Lung (tissue), 16 donors: ENCODE results near the gene ZNF317. TPM values are rescaled to one million over a fixed set of nuclear protein-coding genes. Genes with fewer than 3 reads are reported as not detected.

ENCODE experiments used
- ATAC-seq: fragments of 200-7000 bp; cut with Tn5 transposase; one replicate; pipeline ENCODE4 v1.9.1; 2020; ENCODE audit warnings: moderate number of reproducible peaks; ENCODE audit not compliant: insufficient read depth, low FRiP score
- DNase-seq, 3 donors: peaks; one replicate each; pipeline ENCODE4 v3.0.0-alpha.2; 2013 to 2017
- H3K27ac ChIP-seq, 2 donors: one replicate each; pipeline ENCODE4 v1.5.1; 2013; ENCODE audit warnings: mild to moderate bottlenecking in 2 of 2, moderate library complexity in 2 of 2, control low read depth in 1 of 2, inconsistent platforms in 1 of 2, low read depth in 1 of 2, low read length in 1 of 2
- H3K27me3 ChIP-seq, 3 donors: one replicate each; pipeline ENCODE4 v1.5.1; 2013; ENCODE audit warnings: low read length in 2 of 3; ENCODE audit not compliant: control insufficient read depth in 3 of 3, insufficient read depth in 3 of 3
- H3K36me3 ChIP-seq, 4 donors: one replicate each; pipeline ENCODE4 v1.5.1; 2013; ENCODE audit warnings: low read length in 4 of 4, mild to moderate bottlenecking in 1 of 4, moderate library complexity in 1 of 4; ENCODE audit not compliant: control insufficient read depth in 4 of 4, insufficient read depth in 4 of 4
- H3K4me1 ChIP-seq, 5 donors: one replicate each; pipeline ENCODE4 v1.5.1; 2013; ENCODE audit warnings: low read length in 5 of 5, mild to moderate bottlenecking in 2 of 5, moderate library complexity in 1 of 5; ENCODE audit not compliant: control insufficient read depth in 5 of 5, insufficient read depth in 5 of 5
- H3K4me3 ChIP-seq: one replicate; pipeline ENCODE4 v1.5.1; 2013; ENCODE audit warnings: mild to moderate bottlenecking, control low read depth, moderate library complexity
- H3K9ac ChIP-seq, 2 donors: one replicate each; pipeline ENCODE4 v1.5.1; 2013; ENCODE audit warnings: low read length in 2 of 2, control low read depth in 1 of 2; ENCODE audit not compliant: insufficient read depth in 1 of 2
- H3K9me3 ChIP-seq, 4 donors: one replicate each; pipeline ENCODE4 v1.5.1; 2013; ENCODE audit warnings: low read length in 3 of 4, mild to moderate bottlenecking in 1 of 4, moderate library complexity in 1 of 4; ENCODE audit not compliant: control insufficient read depth in 4 of 4, insufficient read depth in 3 of 4
- WGBS, 2 donors: extraction: QIAGEN DNeasy Blood & Tissue Kit; methylation state at CpG; one replicate each; pipeline ENCODE4 v1.1.7; 2013; 5-methylcytosine and 5-hydroxymethylcytosine counted together
- long read RNA-seq, 5 donors: transcript quantifications; one replicate each; lab custom pipeline, GENCODE V29; 2026
- polyA plus RNA-seq, 2 donors: library from polyadenylated mRNA; stranded (reverse); fragments of 200-250 nt; gene quantifications; one replicate each; pipeline ENCODE4 v1.2.1, GENCODE V29; 2013
- total RNA-seq, 2 donors: library from RNA; depleted of rRNA in 1 of 2; stranded (reverse); fragments of >200 nt in 1 of 2; gene quantifications; one replicate each; pipeline ENCODE4 v1.2.1, GENCODE V29; 2014 to 2021
- TF ChIP-seq, protein P1 (sequence below): IDR thresholded peaks from 2 replicates; pipeline ENCODE4 v1.5.1; 2012; ENCODE audit warnings: mild to moderate bottlenecking; ENCODE audit errors: control extremely low read depth, extremely low read depth
- donor health status: control.
- donor health status: control.
- donor health status: Bipolar disorder and iron deficiency.
- donor health status: healthy.
- donor health status: DM: yes; HTN: yes; CAD: no.

The ZNF317 gene
- total RNA-seq: 10 to 100 TPM; 25.7 to 32.0 TPM
- polyA plus RNA-seq: 10 to 100 TPM; 14.7 to 35.2 TPM
- long read RNA-seq, donor 1, full-length matches to known transcripts: 4 of 4 reads
- long read RNA-seq, donor 1, partial matches to known transcripts: 0 of 4 reads
- long read RNA-seq, donor 1, other reads (novel, unspliced or antisense): 0 of 4 reads
- long read RNA-seq, donor 2, full-length matches to known transcripts: 1 of 1 reads
- long read RNA-seq, donor 2, partial matches to known transcripts: 0 of 1 reads
- long read RNA-seq, donor 2, other reads (novel, unspliced or antisense): 0 of 1 reads
- long read RNA-seq, donor 3, full-length matches to known transcripts: 7 of 7 reads
- long read RNA-seq, donor 3, partial matches to known transcripts: 0 of 7 reads
- long read RNA-seq, donor 3, other reads (novel, unspliced or antisense): 0 of 7 reads
- long read RNA-seq, donor 4, full-length matches to known transcripts: 1 of 1 reads
- long read RNA-seq, donor 4, partial matches to known transcripts: 0 of 1 reads
- long read RNA-seq, donor 4, other reads (novel, unspliced or antisense): 0 of 1 reads
- long read RNA-seq, donor 5, full-length matches to known transcripts: 8 of 23 reads
- long read RNA-seq, donor 5, partial matches to known transcripts: 15 of 23 reads
- long read RNA-seq, donor 5, other reads (novel, unspliced or antisense): 0 of 23 reads

DNA sequence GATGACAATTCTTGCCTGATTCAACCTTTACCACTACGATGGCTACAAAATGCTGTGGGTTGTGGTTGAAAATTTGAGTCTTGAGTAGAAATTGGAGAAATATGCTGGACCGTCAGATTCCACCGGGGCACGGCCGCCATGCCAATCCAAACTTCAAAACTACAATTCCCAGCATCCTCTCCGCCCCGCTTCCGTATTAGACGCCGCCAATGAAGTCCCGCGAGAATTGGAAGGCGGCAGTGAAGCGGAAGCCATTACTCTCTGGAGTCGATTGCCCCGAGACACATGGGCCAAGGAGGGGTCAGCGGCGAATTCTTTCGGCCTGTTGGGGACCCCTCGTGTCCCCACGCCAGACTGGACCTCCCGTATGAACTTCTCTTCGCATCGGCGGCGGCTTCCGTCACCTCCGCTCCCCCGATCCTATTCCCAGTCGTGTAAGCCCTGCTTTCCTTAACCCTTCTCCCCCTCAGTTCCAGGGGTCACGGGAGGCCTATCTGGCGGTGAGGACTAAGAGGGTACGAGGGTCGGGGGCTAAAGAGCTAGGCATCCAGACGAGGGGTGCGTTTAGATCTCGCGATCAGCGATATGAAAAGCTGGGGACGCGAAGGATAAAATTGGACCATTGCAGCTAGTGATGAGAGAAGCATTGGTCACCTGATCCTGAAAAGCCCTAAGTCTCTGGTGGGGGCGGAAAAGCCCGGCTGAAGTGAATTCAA, at the start of gene ZNF317:
Gene ZNF317, plus strand, starts transcription at position 239 of the 716 bp plus-strand sequence. CDS start 15,620 bp downstream, outside the sequence.
- Histone ChIP-seq H3K9ac (peak within 1 kb of the TSS; percentile 87 to 90), H3K4me3 (peak within 1 kb of the TSS; percentile 98), H3K27ac (peak within 1 kb of the TSS; percentile 52 to 90), H3K4me1 (peaks cover 0 to 13% (median 3%) of the 10 kb centered on the region in 5 donors), H3K36me3 (peaks cover 0 to 8% (median under 1%) of the 10 kb centered on the region in 4 donors), H3K27me3 (no peaks in the 10 kb centered on the region), H3K9me3 (peaks cover 4 to 8% (median 5%) of the 10 kb centered on the region in 4 donors)
- peak; percentile 94 to 98 (median 98) for DNase-seq
- WGBS, 2 donors: 1% methylated on average over 43 of the region's 43 CpGs
- peak; percentile 92 for ATAC-seq
- TF ChIP-seq, protein P1, sequence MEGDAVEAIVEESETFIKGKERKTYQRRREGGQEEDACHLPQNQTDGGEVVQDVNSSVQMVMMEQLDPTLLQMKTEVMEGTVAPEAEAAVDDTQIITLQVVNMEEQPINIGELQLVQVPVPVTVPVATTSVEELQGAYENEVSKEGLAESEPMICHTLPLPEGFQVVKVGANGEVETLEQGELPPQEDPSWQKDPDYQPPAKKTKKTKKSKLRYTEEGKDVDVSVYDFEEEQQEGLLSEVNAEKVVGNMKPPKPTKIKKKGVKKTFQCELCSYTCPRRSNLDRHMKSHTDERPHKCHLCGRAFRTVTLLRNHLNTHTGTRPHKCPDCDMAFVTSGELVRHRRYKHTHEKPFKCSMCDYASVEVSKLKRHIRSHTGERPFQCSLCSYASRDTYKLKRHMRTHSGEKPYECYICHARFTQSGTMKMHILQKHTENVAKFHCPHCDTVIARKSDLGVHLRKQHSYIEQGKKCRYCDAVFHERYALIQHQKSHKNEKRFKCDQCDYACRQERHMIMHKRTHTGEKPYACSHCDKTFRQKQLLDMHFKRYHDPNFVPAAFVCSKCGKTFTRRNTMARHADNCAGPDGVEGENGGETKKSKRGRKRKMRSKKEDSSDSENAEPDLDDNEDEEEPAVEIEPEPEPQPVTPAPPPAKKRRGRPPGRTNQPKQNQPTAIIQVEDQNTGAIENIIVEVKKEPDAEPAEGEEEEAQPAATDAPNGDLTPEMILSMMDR: no peak

DNA sequence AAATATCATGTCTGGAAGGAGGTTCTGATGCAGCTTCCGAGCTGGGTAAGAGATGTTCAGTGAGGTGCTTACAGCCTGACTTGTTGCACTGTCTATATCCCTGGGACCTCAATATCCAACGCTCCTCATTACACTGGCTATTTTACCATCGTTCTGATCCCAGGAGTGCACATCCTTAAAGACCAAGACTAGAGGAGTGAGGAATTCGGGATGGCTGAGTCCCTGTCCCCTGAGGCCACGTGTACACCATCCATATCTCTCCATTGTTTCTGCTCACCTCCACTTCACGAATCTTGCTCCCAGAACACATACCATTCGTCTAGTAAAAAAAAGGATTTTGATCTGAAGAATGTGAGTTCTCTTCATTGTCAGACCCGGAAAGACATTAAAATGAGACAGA, 32.8 kb upstream of the ZNF317 start, which contains the start of gene OR7G2:
Gene OR7G2, minus strand, starts transcription at position 101 of the 400 bp plus-strand sequence. CDS start 4,232 bp downstream, outside the sequence.
- 66 to 77% methylated on average over 8 of the region's 8 CpGs for WGBS, 2 donors
- TF ChIP-seq, protein P1: no peak
- Histone ChIP-seq H3K36me3 (no peaks in the 10 kb centered on the region), H3K4me3 (no peak within 1 kb of the TSS), H3K27ac (no peak within 1 kb of the TSS), H3K4me1 (no peaks in the 10 kb centered on the region), H3K9ac (no peak within 1 kb of the TSS), H3K27me3 (no peaks in the 10 kb centered on the region), H3K9me3 (peaks cover 0 to 4% (median 0%) of the 10 kb centered on the region in 4 donors)
- ATAC-seq (no peak), DNase-seq (no peak)

DNA sequence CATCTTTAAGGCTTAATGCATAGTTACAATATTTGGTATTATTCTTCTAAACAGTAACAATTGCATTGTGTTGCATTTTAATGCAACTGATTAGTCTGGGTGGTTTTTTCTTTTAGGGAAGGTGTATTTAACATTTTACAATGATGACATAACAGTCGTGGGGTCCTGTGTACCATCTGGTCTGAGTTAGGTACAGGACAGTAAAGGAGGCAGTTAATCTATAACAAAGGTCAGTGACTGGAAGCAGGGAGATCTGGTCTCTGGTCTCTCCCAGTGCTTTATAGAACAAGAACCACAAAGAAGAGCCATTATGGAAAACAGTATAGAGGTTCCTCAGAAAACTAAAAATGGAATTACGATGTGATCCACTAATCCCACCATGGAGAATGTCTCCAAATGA, 30.2 kb upstream of the ZNF317 start:
- no peak overlapping the region for H3K27ac ChIP-seq
- no peak for ATAC-seq
- DNase-seq: no peak
- no peak overlapping the region for H3K9ac ChIP-seq
- H3K36me3 ChIP-seq: no peaks in the 10 kb centered on the region
- H3K9me3 ChIP-seq: peaks cover 0 to 2% (median 0%) of the 10 kb centered on the region in 4 donors
- no peak overlapping the region for H3K4me3 ChIP-seq
- H3K27me3 ChIP-seq: no peaks in the 10 kb centered on the region
- no peaks in the 10 kb centered on the region for H3K4me1 ChIP-seq
- TF ChIP-seq, protein P1: no peak
- WGBS, 2 donors: 71 to 79% methylated on average over 2 of the region's 2 CpGs
